Muscle layer of duodenum (tissue), 2 donors: ENCODE results near the gene PLXNA4.

Experiments
- H3K27ac ChIP-seq: one replicate; pipeline ENCODE4 v1.7.0; 2013; ENCODE audit warnings: mild to moderate bottlenecking, low read length
- H3K27me3 ChIP-seq: one replicate; pipeline ENCODE4 v1.7.0; 2013; ENCODE audit warnings: low read depth, mild to moderate bottlenecking, control low read depth, low read length
- H3K36me3 ChIP-seq, 2 donors: one replicate each; pipeline ENCODE4 v1.7.0; 2013; ENCODE audit warnings: low read length in 2 of 2, control low read depth in 1 of 2, mild to moderate bottlenecking in 1 of 2; ENCODE audit not compliant: insufficient read depth in 2 of 2, control insufficient read depth in 1 of 2
- H3K4me1 ChIP-seq, 2 donors: one replicate each; pipeline ENCODE4 v1.7.0; 2013; ENCODE audit warnings: low read length in 2 of 2, mild to moderate bottlenecking in 2 of 2, control low read depth in 1 of 2, moderate library complexity in 1 of 2; ENCODE audit not compliant: insufficient read depth in 2 of 2, control insufficient read depth in 1 of 2
- H3K4me3 ChIP-seq, 2 donors: one replicate each; pipeline ENCODE4 v1.7.0; 2013; ENCODE audit warnings: low read length in 2 of 2, low read depth in 1 of 2, mild to moderate bottlenecking in 1 of 2
- H3K9me3 ChIP-seq, 2 donors: one replicate each; pipeline ENCODE4 v1.7.0; 2013; ENCODE audit warnings: low read length in 2 of 2, control low read depth in 1 of 2, mild to moderate bottlenecking in 1 of 2; ENCODE audit not compliant: control insufficient read depth in 1 of 2
- donor health status: healthy.

Gene PLXNA4

GRCh38 chr7:132240821-132241422 lies 335.3 kb downstream of the PLXNA4 start:
- H3K9me3 ChIP-seq = peaks cover 0 to 2% of the 10 kb centered on the region in 2 donors
- H3K27ac ChIP-seq = no peak overlapping the region
- no peak overlapping the region for H3K4me3 ChIP-seq
- no peaks in the 10 kb centered on the region for H3K27me3 ChIP-seq
- peaks cover 0 to 5% of the 10 kb centered on the region in 2 donors for H3K4me1 ChIP-seq
- H3K36me3 ChIP-seq = no peaks in the 10 kb centered on the region

GRCh38 chr7:132240262-132240661 lies 336.0 kb downstream of the PLXNA4 start:
- H3K4me1 ChIP-seq = peaks cover 0 to 5% of the 10 kb centered on the region in 2 donors
- no peaks in the 10 kb centered on the region for H3K27me3 ChIP-seq
- no peak overlapping the region for H3K4me3 ChIP-seq
- H3K9me3 ChIP-seq = no peaks in the 10 kb centered on the region
- no peaks in the 10 kb centered on the region for H3K36me3 ChIP-seq
- no peak overlapping the region for H3K27ac ChIP-seq

GRCh38 chr7:132239422-132239994 lies 336.8 kb downstream of the PLXNA4 start:
- H3K27ac ChIP-seq = no peak overlapping the region
- no peaks in the 10 kb centered on the region for H3K27me3 ChIP-seq
- H3K36me3 ChIP-seq = no peaks in the 10 kb centered on the region
- H3K9me3 ChIP-seq = no peaks in the 10 kb centered on the region
- no peak overlapping the region for H3K4me3 ChIP-seq
- peaks cover 0 to 5% of the 10 kb centered on the region in 2 donors for H3K4me1 ChIP-seq

- H3K27ac ChIP-seq = no peak overlapping the region
- no peaks in the 10 kb centered on the region for H3K9me3 ChIP-seq
- H3K4me3 ChIP-seq = no peak overlapping the region
- H3K4me1 ChIP-seq = no peaks in the 10 kb centered on the region
- H3K27me3 ChIP-seq = no peaks in the 10 kb centered on the region
- no peaks in the 10 kb centered on the region for H3K36me3 ChIP-seq
Measured at GRCh38 chr7:132234711-132235110, 341.6 kb downstream of the PLXNA4 start.

GRCh38 chr7:132232406-132232805 lies 343.9 kb downstream of the PLXNA4 start:
- Histone ChIP-seq H3K9me3 (no peaks in the 10 kb centered on the region), H3K36me3 (no peaks in the 10 kb centered on the region), H3K4me1 (no peaks in the 10 kb centered on the region), H3K4me3 (no peak overlapping the region), H3K27ac (no peak overlapping the region), H3K27me3 (no peaks in the 10 kb centered on the region)

GRCh38 chr7:132230462-132230861 lies 345.8 kb downstream of the PLXNA4 start:
- no peak overlapping the region for H3K27ac ChIP-seq
- H3K4me3 ChIP-seq = no peak overlapping the region
- no peaks in the 10 kb centered on the region for H3K36me3 ChIP-seq
- H3K9me3 ChIP-seq = no peaks in the 10 kb centered on the region
- H3K4me1 ChIP-seq = no peaks in the 10 kb centered on the region
- H3K27me3 ChIP-seq = no peaks in the 10 kb centered on the region

- Histone ChIP-seq H3K36me3 (no peaks in the 10 kb centered on the region), H3K27me3 (no peaks in the 10 kb centered on the region), H3K4me3 (no peak overlapping the region), H3K9me3 (no peaks in the 10 kb centered on the region), H3K4me1 (no peaks in the 10 kb centered on the region), H3K27ac (no peak overlapping the region)
Measured at GRCh38 chr7:132228240-132228639, 348.0 kb downstream of the PLXNA4 start.

- H3K9me3 ChIP-seq = no peaks in the 10 kb centered on the region
- no peaks in the 10 kb centered on the region for H3K4me1 ChIP-seq
- H3K27me3 ChIP-seq = no peaks in the 10 kb centered on the region
- no peaks in the 10 kb centered on the region for H3K36me3 ChIP-seq
- H3K4me3 ChIP-seq = no peak overlapping the region
- H3K27ac ChIP-seq = no peak overlapping the region
Measured at GRCh38 chr7:132226957-132227290, 349.3 kb downstream of the PLXNA4 start.

GRCh38 chr7:132226046-132226956 lies 350.0 kb downstream of the PLXNA4 start:
- Histone ChIP-seq H3K27ac (no peak overlapping the region), H3K9me3 (no peaks in the 10 kb centered on the region), H3K4me3 (no peak overlapping the region), H3K27me3 (no peaks in the 10 kb centered on the region), H3K36me3 (no peaks in the 10 kb centered on the region), H3K4me1 (no peaks in the 10 kb centered on the region)

- H3K9me3 ChIP-seq = no peaks in the 10 kb centered on the region
- H3K4me1 ChIP-seq = no peaks in the 10 kb centered on the region
- H3K4me3 ChIP-seq = no peak overlapping the region
- H3K27me3 ChIP-seq = no peaks in the 10 kb centered on the region
- H3K27ac ChIP-seq = no peak overlapping the region
- no peaks in the 10 kb centered on the region for H3K36me3 ChIP-seq
Measured at GRCh38 chr7:132225216-132226030, 350.8 kb downstream of the PLXNA4 start.

GRCh38 chr7:132221356-132221755 lies 354.9 kb downstream of the PLXNA4 start:
- no peaks in the 10 kb centered on the region for H3K4me1 ChIP-seq
- H3K27ac ChIP-seq = no peak overlapping the region
- H3K4me3 ChIP-seq = no peak overlapping the region
- H3K9me3 ChIP-seq = no peaks in the 10 kb centered on the region
- no peaks in the 10 kb centered on the region for H3K27me3 ChIP-seq
- H3K36me3 ChIP-seq = no peaks in the 10 kb centered on the region
